Gastrocnemius medialis (tissue), 4 donors: ENCODE measurements around the gene OSBPL10. TPM values are rescaled to one million over a fixed set of nuclear protein-coding genes. Genes with fewer than 3 reads are reported as not detected.

ENCODE experiments used
- ATAC-seq, 2 donors: fragments of 150-250 bp; one replicate each; pipeline ENCODE4 v1.9.1; 2016
- DNase-seq, 2 donors: peaks; one replicate each; pipeline ENCODE4 v3.0.0-alpha.2; 2019
- H3K27ac ChIP-seq, 4 donors: fragments of 200-600 bp; sonication (generic); 1 replicate in 1 of 4; 2 replicates in 3 of 4; pipeline ENCODE4 v1.5.1; 2016 to 2018; ENCODE audit warnings: mild to moderate bottlenecking in 2 of 4, moderate library complexity in 1 of 4
- H3K27me3 ChIP-seq, 3 donors: fragments of 200-600 bp; sonication (generic) in 2 of 3; 1 replicate in 1 of 3; 2 replicates in 2 of 3; pipeline versions ENCODE4 v1.5.1 to v1.6.0; 2016 to 2019; ENCODE audit warnings: mild to moderate bottlenecking in 1 of 3, moderate library complexity in 1 of 3
- H3K36me3 ChIP-seq, 2 donors: fragments of 200-600 bp; sonication (generic) in 1 of 2; one replicate each; pipeline ENCODE4 v1.5.1; 2017 to 2018
- H3K4me1 ChIP-seq, 2 donors: fragments of 200-600 bp; sonication (generic) in 1 of 2; one replicate each; pipeline ENCODE4 v1.5.1; 2016 to 2017; ENCODE audit warnings: mild to moderate bottlenecking in 2 of 2
- H3K4me3 ChIP-seq, 4 donors: fragments of 200-600 bp; sonication (generic) in 3 of 4; 1 replicate in 1 of 4; 2 replicates in 3 of 4; pipeline ENCODE4 v1.5.1; 2016 to 2019; ENCODE audit warnings: mild to moderate bottlenecking in 2 of 4
- H3K9me3 ChIP-seq, 3 donors: fragments of 200-600 bp; sonication (generic) in 2 of 3; 1 replicate in 1 of 3; 2 replicates in 2 of 3; pipeline ENCODE4 v1.5.1; 2016 to 2019
- POLR2A ChIP-seq, 2 donors: fragments of 450-650 bp; IDR thresholded peaks; one replicate each; pipeline ENCODE4 v1.6.1; 2017; ENCODE audit warnings: antibody characterized with exemption in 2 of 2, mild to moderate bottlenecking in 2 of 2, moderate library complexity in 2 of 2
- in situ Hi-C, 4 donors: fragments of 200-750 bp; cut with MboI; loops; one replicate each; pipeline versions ENCODE4 v1.15.0 to v1.8.0; 2017; ENCODE audit warnings: low sequenced_read_pairs in 4 of 4
- intact Hi-C: fragments of 100-400 bp; cut with DNase I; formaldehyde crosslinking; loops from one replicate; pipeline ENCODE4 v1.15.1; 2023; ENCODE audit warnings: low total_unique reads
- total RNA-seq, 4 donors: library from RNA; depleted of rRNA; stranded (reverse); fragments of >200 nt; gene quantifications; one replicate each; pipeline versions ENCODE4 v1.1.0 to v1.2.3, GENCODE V29; 2016
- TF ChIP-seq, protein P1 (sequence below), 5 experiments: fragments of 450-650 bp in 3 of 5; fragments of 200-600 bp in 2 of 5; sonication (generic) in 2 of 5; IDR thresholded peaks in 4 of 5; conservative IDR thresholded peaks in 1 of 5; 1 replicate in 4 of 5; 2 replicates in 1 of 5; pipeline ENCODE4 v1.5.1; 2016 to 2019; ENCODE audit warnings: antibody characterized with exemption in 5 of 5, mild to moderate bottlenecking in 3 of 5, moderate library complexity in 3 of 5

Gene OSBPL10
- total RNA-seq, 4 donors from 2014 or later: 1.4 to 7.0 (median 3.8) TPM

- intact Hi-C loops (no loop called here), in situ Hi-C loops (no loop called here)
- peaks cover 5 to 18% of the 10 kb centered on the region in 2 donors for H3K4me1 ChIP-seq
- no peak overlapping the region for H3K4me3 ChIP-seq
- no peaks in the 10 kb centered on the region for H3K27me3 ChIP-seq
- no peaks in the 10 kb centered on the region for H3K36me3 ChIP-seq
- no peak for DNase-seq
- H3K27ac ChIP-seq: no peak overlapping the region
- ATAC-seq: no peak
- TF ChIP-seq, protein P1, sequence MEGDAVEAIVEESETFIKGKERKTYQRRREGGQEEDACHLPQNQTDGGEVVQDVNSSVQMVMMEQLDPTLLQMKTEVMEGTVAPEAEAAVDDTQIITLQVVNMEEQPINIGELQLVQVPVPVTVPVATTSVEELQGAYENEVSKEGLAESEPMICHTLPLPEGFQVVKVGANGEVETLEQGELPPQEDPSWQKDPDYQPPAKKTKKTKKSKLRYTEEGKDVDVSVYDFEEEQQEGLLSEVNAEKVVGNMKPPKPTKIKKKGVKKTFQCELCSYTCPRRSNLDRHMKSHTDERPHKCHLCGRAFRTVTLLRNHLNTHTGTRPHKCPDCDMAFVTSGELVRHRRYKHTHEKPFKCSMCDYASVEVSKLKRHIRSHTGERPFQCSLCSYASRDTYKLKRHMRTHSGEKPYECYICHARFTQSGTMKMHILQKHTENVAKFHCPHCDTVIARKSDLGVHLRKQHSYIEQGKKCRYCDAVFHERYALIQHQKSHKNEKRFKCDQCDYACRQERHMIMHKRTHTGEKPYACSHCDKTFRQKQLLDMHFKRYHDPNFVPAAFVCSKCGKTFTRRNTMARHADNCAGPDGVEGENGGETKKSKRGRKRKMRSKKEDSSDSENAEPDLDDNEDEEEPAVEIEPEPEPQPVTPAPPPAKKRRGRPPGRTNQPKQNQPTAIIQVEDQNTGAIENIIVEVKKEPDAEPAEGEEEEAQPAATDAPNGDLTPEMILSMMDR (IDR thresholded peaks at IDR 0.05 in 4 of 5, conservative IDR thresholded peaks at IDR 0.05 in 1 of 5): no peak
- no peak for TF ChIP-seq POLR2A (IDR thresholded peaks at IDR 0.05)
- no peaks in the 10 kb centered on the region for H3K9me3 ChIP-seq
Measured at GRCh38 chr3:31639828-31640227, 341.2 kb downstream of the OSBPL10 start.

DNA sequence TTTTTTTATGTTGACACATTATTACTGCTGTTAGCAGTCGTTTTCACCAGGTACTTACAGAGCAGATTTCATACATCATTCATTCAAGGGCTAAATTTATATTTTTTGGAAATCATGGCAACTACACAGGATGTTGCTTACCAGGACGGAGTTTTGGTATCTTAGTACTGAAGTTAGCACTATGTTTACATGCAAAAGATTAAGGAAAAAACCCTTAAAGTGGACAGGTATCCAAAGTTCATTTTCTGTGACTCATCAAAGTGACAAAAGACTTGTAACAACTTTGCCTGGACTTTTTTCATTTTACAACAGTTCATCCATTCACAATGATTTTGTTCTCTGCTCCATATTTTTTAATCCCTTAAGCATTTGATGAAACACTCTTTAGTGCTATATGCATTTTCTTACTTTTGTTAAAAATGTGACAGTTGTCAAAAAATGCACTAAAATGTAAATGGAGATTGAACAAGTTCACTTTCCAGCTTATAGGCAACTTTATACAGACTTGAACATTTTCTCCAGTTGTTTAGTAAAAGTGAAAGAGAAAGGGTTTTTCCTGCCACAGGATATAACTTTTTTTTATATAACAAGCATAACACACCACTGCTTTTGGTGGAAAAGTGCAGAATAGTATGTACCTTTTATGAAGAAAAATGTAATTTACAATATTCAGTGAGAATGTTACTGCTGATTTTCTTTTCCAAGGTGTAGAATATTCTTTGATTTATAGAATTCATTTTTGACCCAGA lies 344.2 kb downstream of the OSBPL10 start:
- no peak for ATAC-seq
- Histone ChIP-seq H3K9me3 (no peaks in the 10 kb centered on the region), H3K4me3 (no peak overlapping the region), H3K4me1 (peaks cover 5 to 26% of the 10 kb centered on the region in 2 donors), H3K27ac (peak overlapping the region in 2 of 4 donors; percentile 11 to 30), H3K27me3 (no peaks in the 10 kb centered on the region), H3K36me3 (peaks cover 0 to under 1% of the 10 kb centered on the region in 2 donors)
- TF ChIP-seq, protein P1 (IDR thresholded peaks at IDR 0.05 in 4 of 5, conservative IDR thresholded peaks at IDR 0.05 in 1 of 5): no peak
- no peak for TF ChIP-seq POLR2A (IDR thresholded peaks at IDR 0.05)
- intact Hi-C loops: no loop called here
- DNase-seq: no peak
- in situ Hi-C loops: no loop called here

GRCh38 chr3:31636049-31636448 lies 345.0 kb downstream of the OSBPL10 start:
- intact Hi-C loops: no loop called here
- H3K36me3 ChIP-seq: peaks cover 4 to 5% of the 10 kb centered on the region in 2 donors
- TF ChIP-seq, protein P1 (IDR thresholded peaks at IDR 0.05 in 4 of 5, conservative IDR thresholded peaks at IDR 0.05 in 1 of 5): no peak
- TF ChIP-seq POLR2A (IDR thresholded peaks at IDR 0.05): no peak
- no peaks in the 10 kb centered on the region for H3K9me3 ChIP-seq
- DNase-seq (no peak), ATAC-seq (no peak)
- in situ Hi-C loops: no loop called here
- H3K27ac ChIP-seq: peak overlapping the region in 1 of 4 donors; percentile 11
- no peak overlapping the region for H3K4me3 ChIP-seq
- H3K27me3 ChIP-seq: no peaks in the 10 kb centered on the region
- peaks cover 5 to 26% of the 10 kb centered on the region in 2 donors for H3K4me1 ChIP-seq

DNA sequence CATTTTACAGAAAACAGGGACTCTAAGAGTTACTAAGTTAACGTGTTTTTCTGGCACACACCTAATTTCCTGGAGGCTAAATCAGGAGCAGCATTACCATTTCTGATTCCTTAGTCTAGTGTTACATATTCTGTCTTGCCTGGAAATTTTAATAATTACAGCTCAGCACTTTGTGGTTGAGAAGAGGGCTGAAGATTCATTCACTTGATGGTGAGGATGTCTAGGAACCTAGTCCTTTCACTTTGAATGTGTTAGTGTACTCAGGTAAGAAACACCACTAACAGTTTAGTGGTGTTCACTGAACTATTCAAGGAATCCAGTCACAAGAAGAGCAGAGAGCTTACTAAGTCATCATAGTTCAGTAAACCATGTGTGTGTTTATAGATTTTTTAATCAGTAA lies 345.5 kb downstream of the OSBPL10 start:
- peaks cover 5 to 8% of the 10 kb centered on the region in 2 donors for H3K36me3 ChIP-seq
- H3K27me3 ChIP-seq: no peaks in the 10 kb centered on the region
- in situ Hi-C loops: no loop called here
- H3K9me3 ChIP-seq: no peaks in the 10 kb centered on the region
- peaks cover 5 to 26% of the 10 kb centered on the region in 2 donors for H3K4me1 ChIP-seq
- TF ChIP-seq, protein P1 (IDR thresholded peaks at IDR 0.05 in 4 of 5, conservative IDR thresholded peaks at IDR 0.05 in 1 of 5): no peak
- ATAC-seq (no peak), DNase-seq (no peak)
- peak overlapping the region in 2 of 4 donors; percentile 11 to 29 for H3K27ac ChIP-seq
- intact Hi-C loops: no loop called here
- no peak overlapping the region for H3K4me3 ChIP-seq
